HepG2 (cell line): ENCODE measurements around the gene IMMT. TPM values are rescaled to one million over a fixed set of nuclear protein-coding genes. Genes with fewer than 3 reads are reported as not detected.
A peak's percentile ranks its signal among the peaks of the same experiment; 100 is the strongest.

Experiments used
- ETV5 ChIP-seq: IDR thresholded peaks from 2 replicates; pipeline ENCODE4 v1.6.1; 2018; ENCODE audit warnings: missing biosample characterization, missing genetic modification reagents, inconsistent platforms, borderline replicate concordance
- NFKBIZ ChIP-seq: IDR thresholded peaks from 2 replicates; pipeline ENCODE4 v1.6.1; 2018; ENCODE audit warnings: missing genetic modification reagents, missing compliant biosample characterization
- NFYC ChIP-seq: IDR thresholded peaks from 2 replicates; pipeline ENCODE4 v1.6.1; 2016; ENCODE audit warnings: missing genetic modification reagents, missing compliant biosample characterization
- ZBTB3 ChIP-seq: sonication (generic); formaldehyde crosslinking; IDR thresholded peaks from 2 replicates; pipeline ENCODE4 v1.4.0; 2020; ENCODE audit warnings: low read depth, mild to moderate bottlenecking, moderate library complexity, missing genetic modification reagents, borderline replicate concordance
- ZNF225 ChIP-seq: sonication (generic); formaldehyde crosslinking; IDR thresholded peaks from 2 replicates; pipeline ENCODE4 v1.4.0; 2020; ENCODE audit warnings: mild to moderate bottlenecking, missing genetic modification reagents
- ZNF235 ChIP-seq: sonication (generic); formaldehyde crosslinking; IDR thresholded peaks from 2 replicates; pipeline ENCODE4 v1.8.1; 2023; ENCODE audit warnings: mild to moderate bottlenecking, missing genetic modification reagents, borderline replicate concordance
- ZNF605 ChIP-seq: sonication (generic); formaldehyde crosslinking; IDR thresholded peaks from 2 replicates; pipeline ENCODE4 v1.8.0; 2022; ENCODE audit warnings: mild to moderate bottlenecking, missing genetic modification reagents
- ZNF816 ChIP-seq: sonication (generic); formaldehyde crosslinking; IDR thresholded peaks from 2 replicates; pipeline ENCODE4 v1.8.0; 2022; ENCODE audit warnings: missing genetic modification reagents, mild to moderate bottlenecking, borderline replicate concordance
- polyA plus RNA-seq, 8 experiments: library from polyadenylated mRNA; depleted of rRNA in 3 of 8; stranded (reverse) in 7 of 8; unstranded in 1 of 8; fragments of >200 nt; fragmentation: Illumina TruSeq in 4 of 8; extraction: Trizol in 4 of 8; gene quantifications; 2 replicates each; pipeline versions ENCODE4 v1.2.1 to v1.2.3, GENCODE V29; 2011 to 2016; ENCODE audit warnings: low read depth in 4 of 8, missing spikeins in 1 of 8, mixed read lengths in 1 of 8; ENCODE audit not compliant: insufficient read depth in 1 of 8
- total RNA-seq, 5 experiments: library from RNA; depleted of rRNA; stranded (reverse); fragments of >200 nt; fragmentation: Illumina TruSeq; extraction: Trizol; gene quantifications; 2 replicates each; pipeline ENCODE4 v1.2.3, GENCODE V29; 2016; ENCODE audit warnings: low read depth in 1 of 5
- TF ChIP-seq, protein P1 (sequence below), 2 experiments: IDR thresholded peaks; 2 replicates each; pipeline ENCODE4 v1.6.1; 2011 to 2012; ENCODE audit warnings: low read length in 2 of 2, borderline replicate concordance in 1 of 2, low read depth in 1 of 2, mild to moderate bottlenecking in 1 of 2, moderate library complexity in 1 of 2
- TF ChIP-seq, protein P2 (sequence below): IDR thresholded peaks from 2 replicates; pipeline ENCODE4 v1.6.1; 2016; ENCODE audit warnings: missing compliant biosample characterization, missing genetic modification reagents, borderline replicate concordance
- TF ChIP-seq, protein P3 (sequence below): sonication (generic); formaldehyde crosslinking; IDR thresholded peaks from 2 replicates; pipeline ENCODE4 v1.9.0; 2021; ENCODE audit warnings: mild to moderate bottlenecking, missing genetic modification reagents
- TF ChIP-seq, protein P4 (sequence below): sonication (generic); formaldehyde crosslinking; IDR thresholded peaks from 2 replicates; pipeline ENCODE4 v1.5.1; 2020; ENCODE audit warnings: mild to moderate bottlenecking, moderate library complexity, missing genetic modification reagents
- TF ChIP-seq, protein P5 (sequence below): sonication (generic); formaldehyde crosslinking; conservative IDR thresholded peaks from 2 replicates; pipeline ENCODE4 v1.8.0; 2022; ENCODE audit warnings: missing genetic modification reagents

Gene IMMT
- total and polyA plus RNA-seq, 2 of the 13 experiments (the other 11 are each of a cell fraction or from before 2014, with no cell fraction given): 63.5 to 119 TPM

DNA sequence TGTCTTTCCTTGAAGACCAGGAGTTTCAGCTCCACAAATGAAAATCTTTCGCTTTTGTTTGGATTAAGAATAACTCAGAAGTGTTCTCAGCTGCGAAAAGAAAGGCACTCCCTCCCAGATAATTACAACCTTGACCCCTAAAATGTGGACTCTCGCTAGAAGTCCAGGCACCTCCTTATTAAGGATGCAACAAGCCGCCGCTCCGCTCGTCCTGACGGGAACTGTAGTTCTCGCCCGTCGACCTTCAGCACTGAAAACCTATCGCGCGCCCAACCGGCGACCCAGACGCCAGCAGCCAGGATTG lies 559 bp downstream of the IMMT start (continued):
- TF ChIP-seq, protein P1, sequence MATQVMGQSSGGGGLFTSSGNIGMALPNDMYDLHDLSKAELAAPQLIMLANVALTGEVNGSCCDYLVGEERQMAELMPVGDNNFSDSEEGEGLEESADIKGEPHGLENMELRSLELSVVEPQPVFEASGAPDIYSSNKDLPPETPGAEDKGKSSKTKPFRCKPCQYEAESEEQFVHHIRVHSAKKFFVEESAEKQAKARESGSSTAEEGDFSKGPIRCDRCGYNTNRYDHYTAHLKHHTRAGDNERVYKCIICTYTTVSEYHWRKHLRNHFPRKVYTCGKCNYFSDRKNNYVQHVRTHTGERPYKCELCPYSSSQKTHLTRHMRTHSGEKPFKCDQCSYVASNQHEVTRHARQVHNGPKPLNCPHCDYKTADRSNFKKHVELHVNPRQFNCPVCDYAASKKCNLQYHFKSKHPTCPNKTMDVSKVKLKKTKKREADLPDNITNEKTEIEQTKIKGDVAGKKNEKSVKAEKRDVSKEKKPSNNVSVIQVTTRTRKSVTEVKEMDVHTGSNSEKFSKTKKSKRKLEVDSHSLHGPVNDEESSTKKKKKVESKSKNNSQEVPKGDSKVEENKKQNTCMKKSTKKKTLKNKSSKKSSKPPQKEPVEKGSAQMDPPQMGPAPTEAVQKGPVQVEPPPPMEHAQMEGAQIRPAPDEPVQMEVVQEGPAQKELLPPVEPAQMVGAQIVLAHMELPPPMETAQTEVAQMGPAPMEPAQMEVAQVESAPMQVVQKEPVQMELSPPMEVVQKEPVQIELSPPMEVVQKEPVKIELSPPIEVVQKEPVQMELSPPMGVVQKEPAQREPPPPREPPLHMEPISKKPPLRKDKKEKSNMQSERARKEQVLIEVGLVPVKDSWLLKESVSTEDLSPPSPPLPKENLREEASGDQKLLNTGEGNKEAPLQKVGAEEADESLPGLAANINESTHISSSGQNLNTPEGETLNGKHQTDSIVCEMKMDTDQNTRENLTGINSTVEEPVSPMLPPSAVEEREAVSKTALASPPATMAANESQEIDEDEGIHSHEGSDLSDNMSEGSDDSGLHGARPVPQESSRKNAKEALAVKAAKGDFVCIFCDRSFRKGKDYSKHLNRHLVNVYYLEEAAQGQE (IDR thresholded peaks at IDR 0.05; ENCODE audit: borderline replicate concordance in 1 of 2, low read depth in 1 of 2, low read length in 2 of 2): no peak
- TF ChIP-seq, protein P2, sequence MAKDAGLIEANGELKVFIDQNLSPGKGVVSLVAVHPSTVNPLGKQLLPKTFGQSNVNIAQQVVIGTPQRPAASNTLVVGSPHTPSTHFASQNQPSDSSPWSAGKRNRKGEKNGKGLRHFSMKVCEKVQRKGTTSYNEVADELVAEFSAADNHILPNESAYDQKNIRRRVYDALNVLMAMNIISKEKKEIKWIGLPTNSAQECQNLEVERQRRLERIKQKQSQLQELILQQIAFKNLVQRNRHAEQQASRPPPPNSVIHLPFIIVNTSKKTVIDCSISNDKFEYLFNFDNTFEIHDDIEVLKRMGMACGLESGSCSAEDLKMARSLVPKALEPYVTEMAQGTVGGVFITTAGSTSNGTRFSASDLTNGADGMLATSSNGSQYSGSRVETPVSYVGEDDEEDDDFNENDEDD: peak; percentile 75; the same call in 1 of the 2 replicates
- TF ChIP-seq, protein P3, sequence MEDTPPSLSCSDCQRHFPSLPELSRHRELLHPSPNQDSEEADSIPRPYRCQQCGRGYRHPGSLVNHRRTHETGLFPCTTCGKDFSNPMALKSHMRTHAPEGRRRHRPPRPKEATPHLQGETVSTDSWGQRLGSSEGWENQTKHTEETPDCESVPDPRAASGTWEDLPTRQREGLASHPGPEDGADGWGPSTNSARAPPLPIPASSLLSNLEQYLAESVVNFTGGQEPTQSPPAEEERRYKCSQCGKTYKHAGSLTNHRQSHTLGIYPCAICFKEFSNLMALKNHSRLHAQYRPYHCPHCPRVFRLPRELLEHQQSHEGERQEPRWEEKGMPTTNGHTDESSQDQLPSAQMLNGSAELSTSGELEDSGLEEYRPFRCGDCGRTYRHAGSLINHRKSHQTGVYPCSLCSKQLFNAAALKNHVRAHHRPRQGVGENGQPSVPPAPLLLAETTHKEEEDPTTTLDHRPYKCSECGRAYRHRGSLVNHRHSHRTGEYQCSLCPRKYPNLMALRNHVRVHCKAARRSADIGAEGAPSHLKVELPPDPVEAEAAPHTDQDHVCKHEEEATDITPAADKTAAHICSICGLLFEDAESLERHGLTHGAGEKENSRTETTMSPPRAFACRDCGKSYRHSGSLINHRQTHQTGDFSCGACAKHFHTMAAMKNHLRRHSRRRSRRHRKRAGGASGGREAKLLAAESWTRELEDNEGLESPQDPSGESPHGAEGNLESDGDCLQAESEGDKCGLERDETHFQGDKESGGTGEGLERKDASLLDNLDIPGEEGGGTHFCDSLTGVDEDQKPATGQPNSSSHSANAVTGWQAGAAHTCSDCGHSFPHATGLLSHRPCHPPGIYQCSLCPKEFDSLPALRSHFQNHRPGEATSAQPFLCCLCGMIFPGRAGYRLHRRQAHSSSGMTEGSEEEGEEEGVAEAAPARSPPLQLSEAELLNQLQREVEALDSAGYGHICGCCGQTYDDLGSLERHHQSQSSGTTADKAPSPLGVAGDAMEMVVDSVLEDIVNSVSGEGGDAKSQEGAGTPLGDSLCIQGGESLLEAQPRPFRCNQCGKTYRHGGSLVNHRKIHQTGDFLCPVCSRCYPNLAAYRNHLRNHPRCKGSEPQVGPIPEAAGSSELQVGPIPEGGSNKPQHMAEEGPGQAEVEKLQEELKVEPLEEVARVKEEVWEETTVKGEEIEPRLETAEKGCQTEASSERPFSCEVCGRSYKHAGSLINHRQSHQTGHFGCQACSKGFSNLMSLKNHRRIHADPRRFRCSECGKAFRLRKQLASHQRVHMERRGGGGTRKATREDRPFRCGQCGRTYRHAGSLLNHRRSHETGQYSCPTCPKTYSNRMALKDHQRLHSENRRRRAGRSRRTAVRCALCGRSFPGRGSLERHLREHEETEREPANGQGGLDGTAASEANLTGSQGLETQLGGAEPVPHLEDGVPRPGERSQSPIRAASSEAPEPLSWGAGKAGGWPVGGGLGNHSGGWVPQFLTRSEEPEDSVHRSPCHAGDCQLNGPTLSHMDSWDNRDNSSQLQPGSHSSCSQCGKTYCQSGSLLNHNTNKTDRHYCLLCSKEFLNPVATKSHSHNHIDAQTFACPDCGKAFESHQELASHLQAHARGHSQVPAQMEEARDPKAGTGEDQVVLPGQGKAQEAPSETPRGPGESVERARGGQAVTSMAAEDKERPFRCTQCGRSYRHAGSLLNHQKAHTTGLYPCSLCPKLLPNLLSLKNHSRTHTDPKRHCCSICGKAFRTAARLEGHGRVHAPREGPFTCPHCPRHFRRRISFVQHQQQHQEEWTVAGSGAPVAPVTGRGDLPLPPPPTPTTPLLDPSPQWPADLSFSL (CRISPR knock-in tag): no peak
- no peak for TF ChIP-seq ETV5 (CRISPR knock-in tag)
- TF ChIP-seq NFKBIZ: 0 out of 2 replicates have a peak, but pooled peaks have one; percentile 6
- no peak for TF ChIP-seq ZNF605 (CRISPR knock-in tag)
- TF ChIP-seq ZNF816 (CRISPR knock-in tag): 0 out of 2 replicates have a peak, but pooled peaks have one; percentile 14
- no peak for TF ChIP-seq ZNF225 (CRISPR knock-in tag)
- TF ChIP-seq, protein P4, sequence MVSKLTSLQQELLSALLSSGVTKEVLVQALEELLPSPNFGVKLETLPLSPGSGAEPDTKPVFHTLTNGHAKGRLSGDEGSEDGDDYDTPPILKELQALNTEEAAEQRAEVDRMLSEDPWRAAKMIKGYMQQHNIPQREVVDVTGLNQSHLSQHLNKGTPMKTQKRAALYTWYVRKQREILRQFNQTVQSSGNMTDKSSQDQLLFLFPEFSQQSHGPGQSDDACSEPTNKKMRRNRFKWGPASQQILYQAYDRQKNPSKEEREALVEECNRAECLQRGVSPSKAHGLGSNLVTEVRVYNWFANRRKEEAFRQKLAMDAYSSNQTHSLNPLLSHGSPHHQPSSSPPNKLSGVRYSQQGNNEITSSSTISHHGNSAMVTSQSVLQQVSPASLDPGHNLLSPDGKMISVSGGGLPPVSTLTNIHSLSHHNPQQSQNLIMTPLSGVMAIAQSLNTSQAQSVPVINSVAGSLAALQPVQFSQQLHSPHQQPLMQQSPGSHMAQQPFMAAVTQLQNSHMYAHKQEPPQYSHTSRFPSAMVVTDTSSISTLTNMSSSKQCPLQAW (CRISPR knock-in tag): no peak
- TF ChIP-seq NFYC (CRISPR knock-in tag): peak; percentile 85; the same call in 1 of the 2 replicates
- TF ChIP-seq, protein P5, sequence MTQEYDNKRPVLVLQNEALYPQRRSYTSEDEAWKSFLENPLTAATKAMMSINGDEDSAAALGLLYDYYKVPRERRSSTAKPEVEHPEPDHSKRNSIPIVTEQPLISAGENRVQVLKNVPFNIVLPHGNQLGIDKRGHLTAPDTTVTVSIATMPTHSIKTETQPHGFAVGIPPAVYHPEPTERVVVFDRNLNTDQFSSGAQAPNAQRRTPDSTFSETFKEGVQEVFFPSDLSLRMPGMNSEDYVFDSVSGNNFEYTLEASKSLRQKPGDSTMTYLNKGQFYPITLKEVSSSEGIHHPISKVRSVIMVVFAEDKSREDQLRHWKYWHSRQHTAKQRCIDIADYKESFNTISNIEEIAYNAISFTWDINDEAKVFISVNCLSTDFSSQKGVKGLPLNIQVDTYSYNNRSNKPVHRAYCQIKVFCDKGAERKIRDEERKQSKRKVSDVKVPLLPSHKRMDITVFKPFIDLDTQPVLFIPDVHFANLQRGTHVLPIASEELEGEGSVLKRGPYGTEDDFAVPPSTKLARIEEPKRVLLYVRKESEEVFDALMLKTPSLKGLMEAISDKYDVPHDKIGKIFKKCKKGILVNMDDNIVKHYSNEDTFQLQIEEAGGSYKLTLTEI (CRISPR knock-in tag): no peak
- no peak for TF ChIP-seq ZNF235 (CRISPR knock-in tag)
- no peak for TF ChIP-seq ZBTB3 (CRISPR knock-in tag)
